CD4-positive, alpha-beta memory T cell (primary cell): ENCODE data around the gene GPR18. TPM values are rescaled to one million over a fixed set of nuclear protein-coding genes. Genes with fewer than 3 reads are reported as not detected.
A peak's percentile ranks its signal among the peaks of the same experiment; 100 is the strongest.
"Not testable (repeated sequence)": the region's sequence is repeated elsewhere in the genome, so short reads cannot be mapped to it uniquely, and the experiment has no call there.

Experiments
- CTCF ChIA-PET: fragments of 350-600 bp; sonication (Branson Sonifier 250); formaldehyde crosslinking; loops from one replicate; lab custom pipeline; 2021; ENCODE audit warnings: inconsistent platforms; ENCODE audit not compliant: partially characterized antibody; lab: Charles Lee
- POLR2A ChIA-PET: fragments of 350-600 bp; sonication (Branson Sonifier 250); formaldehyde crosslinking; loops from one replicate; lab custom pipeline; 2021; ENCODE audit not compliant: partially characterized antibody; lab: Charles Lee
- DNase-seq, 5 donors: peaks; one replicate each; pipeline versions ENCODE4 v3.0.0 to v3.0.0-alpha.2; 2020 to 2022; ENCODE audit warnings: mixed read lengths in 1 of 5
- H3K27ac ChIP-seq: one replicate; pipeline ENCODE4 v1.7.0; 2013; ENCODE audit warnings: low read depth, low read length
- H3K27me3 ChIP-seq: 2 replicates; pipeline ENCODE4 v1.7.0; 2013; ENCODE audit warnings: mild to moderate bottlenecking, low read length, moderate library complexity; ENCODE audit not compliant: insufficient read depth
- H3K36me3 ChIP-seq: 2 replicates; pipeline ENCODE4 v1.7.0; 2013; ENCODE audit warnings: mild to moderate bottlenecking, low read length, moderate library complexity; ENCODE audit not compliant: insufficient read depth
- H3K4me1 ChIP-seq: 2 replicates; pipeline ENCODE4 v1.7.0; 2013; ENCODE audit warnings: mild to moderate bottlenecking, low read length, moderate library complexity; ENCODE audit not compliant: insufficient read depth
- H3K4me3 ChIP-seq, 2 donors: one replicate each; pipeline ENCODE4 v1.7.0; 2013; ENCODE audit warnings: low read length in 2 of 2, mild to moderate bottlenecking in 1 of 2
- H3K9me3 ChIP-seq, 2 donors: one replicate each; pipeline ENCODE4 v1.7.0; 2013; ENCODE audit warnings: low read length in 2 of 2, control low read depth in 1 of 2; ENCODE audit not compliant: control insufficient read depth in 1 of 2
- H3K27ac Mint-ChIP-seq, 7 donors: one replicate each; pipeline ENCODE4 v1.8.0; 2020 to 2021; ENCODE audit warnings: mixed read lengths in 7 of 7, mild to moderate bottlenecking in 6 of 7, inconsistent platforms in 3 of 7, moderate library complexity in 3 of 7
- H3K27me3 Mint-ChIP-seq, 2 donors: one replicate each; pipeline ENCODE4 v1.8.0; 2020 to 2021; ENCODE audit warnings: mixed read lengths in 2 of 2
- H3K36me3 Mint-ChIP-seq, 2 donors: one replicate each; pipeline ENCODE4 v1.8.0; 2020 to 2021; ENCODE audit warnings: mixed read lengths in 2 of 2, inconsistent platforms in 1 of 2, mild to moderate bottlenecking in 1 of 2
- H3K4me1 Mint-ChIP-seq, 4 donors: one replicate each; pipeline ENCODE4 v1.8.0; 2020 to 2021; ENCODE audit warnings: mixed read lengths in 4 of 4, mild to moderate bottlenecking in 1 of 4
- H3K4me3 Mint-ChIP-seq, 8 donors: one replicate each; pipeline ENCODE4 v1.8.0; 2020 to 2021; ENCODE audit warnings: mixed read lengths in 8 of 8, mild to moderate bottlenecking in 7 of 8, moderate library complexity in 6 of 8, inconsistent platforms in 3 of 8
- H3K9me3 Mint-ChIP-seq, 8 donors: one replicate each; pipeline ENCODE4 v1.8.0; 2020 to 2021; ENCODE audit warnings: mixed read lengths in 8 of 8, mild to moderate bottlenecking in 5 of 8, inconsistent platforms in 3 of 8, moderate library complexity in 1 of 8
- intact Hi-C: fragments of 100-400 bp; cut with micrococcal nuclease; formaldehyde crosslinking; loops from one replicate; pipeline ENCODE4 v1.15.1; 2023
- polyA plus RNA-seq, 2 donors: library from polyadenylated mRNA; unstranded; fragments of 300-500 nt; fragmentation: Illumina TruSeq; gene quantifications; one replicate each; pipeline ENCODE4 v1.2.3, GENCODE V29; 2021
- total RNA-seq, 2 experiments: library from RNA; stranded (reverse); gene quantifications; one replicate each; pipeline ENCODE4 v1.2.3, GENCODE V29; 2021

GPR18 gene
- total and polyA plus RNA-seq, 4 experiments from 2014 or later, result 21.5 to 29.5 (median 22.9) TPM

DNA sequence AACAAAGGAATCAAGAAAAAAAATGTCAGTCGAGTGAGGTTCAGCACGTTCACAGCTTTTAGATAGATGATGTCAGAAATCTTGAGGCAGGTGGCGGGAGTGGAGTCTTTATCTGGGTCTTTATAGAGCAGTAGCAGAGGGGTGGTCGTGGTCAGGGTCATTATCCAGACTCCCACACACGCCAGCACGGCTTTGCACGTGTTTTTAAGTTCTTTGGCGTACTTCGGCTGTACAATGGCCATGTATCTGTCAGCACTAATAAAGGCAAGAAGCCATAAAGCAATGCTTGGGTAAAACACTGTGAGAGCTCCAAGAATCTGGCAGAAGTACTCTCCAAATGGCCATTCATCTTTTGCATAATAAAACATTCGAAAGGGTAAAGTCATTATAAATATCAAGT lies 2.9 kb downstream of the GPR18 start:
- peaks cover 55% of the 10 kb centered on the region for H3K4me1 ChIP-seq
- no peaks in the 10 kb centered on the region for H3K27me3 Mint-ChIP-seq
- H3K36me3 ChIP-seq, result peaks cover 11% of the 10 kb centered on the region
- DNase-seq, result no peak
- H3K9me3 ChIP-seq, result no peaks in the 10 kb centered on the region
- no peak overlapping the region for H3K27ac ChIP-seq
- peaks cover 35 to 45% of the 10 kb centered on the region in 2 donors for H3K36me3 Mint-ChIP-seq
- no peak overlapping the region for H3K4me3 ChIP-seq
- ChIA-PET CTCF (interaction anchor here (1.0 to 5.1 kb wide), 9 partner anchors 10 to 182 kb away, joined by 3 to 77 read pairs (median 7); partner anchors contain the start of gene UBAC2), POLR2A (interaction anchor here (0.8 to 4.7 kb wide), 11 partner anchors 10 to 204 kb away, joined by 3 to 152 read pairs (median 4); partner anchors contain the start of gene UBAC2)
- H3K27ac Mint-ChIP-seq, result peak overlapping the region; percentile 5 to 90 (median 80)
- intact Hi-C loops, result loop anchor here (5.0 kb wide), 1 partner anchor 168 kb away; no protein-coding TSS in a partner anchor
- peaks cover 0 to 2% (median 0%) of the 10 kb centered on the region in 8 donors for H3K9me3 Mint-ChIP-seq
- no peaks in the 10 kb centered on the region for H3K27me3 ChIP-seq
- H3K4me1 Mint-ChIP-seq, result peaks cover 49 to 78% (median 59%) of the 10 kb centered on the region in 4 donors
- peak overlapping the region in 7 of 8 donors; percentile 9 to 91 (median 80) for H3K4me3 Mint-ChIP-seq

DNA sequence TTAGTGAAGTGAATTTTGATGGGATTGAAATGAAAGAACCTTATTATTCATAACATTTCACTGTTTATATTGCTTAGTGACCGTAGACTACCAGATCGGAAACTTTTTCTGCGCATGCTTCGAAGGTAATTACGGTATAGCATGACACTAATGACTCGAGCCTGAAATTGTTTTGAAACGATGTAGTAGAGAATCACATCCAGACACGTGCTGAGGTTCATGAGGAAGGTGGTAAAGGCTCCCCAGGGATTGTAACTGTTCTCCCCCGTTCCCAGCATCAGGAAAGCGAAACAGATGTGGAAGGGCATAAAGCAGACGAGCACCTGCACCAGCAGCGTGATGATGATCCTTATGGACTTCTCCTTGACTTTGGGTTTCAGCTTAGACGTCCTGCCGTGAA lies 3.3 kb downstream of the GPR18 start:
- POLR2A ChIA-PET, result interaction anchor here (1.0 to 4.7 kb wide), 8 partner anchors 10 to 73 kb away, joined by 3 to 152 read pairs (median 4); partner anchors contain the start of gene UBAC2
- no peak overlapping the region for H3K27ac ChIP-seq

DNA sequence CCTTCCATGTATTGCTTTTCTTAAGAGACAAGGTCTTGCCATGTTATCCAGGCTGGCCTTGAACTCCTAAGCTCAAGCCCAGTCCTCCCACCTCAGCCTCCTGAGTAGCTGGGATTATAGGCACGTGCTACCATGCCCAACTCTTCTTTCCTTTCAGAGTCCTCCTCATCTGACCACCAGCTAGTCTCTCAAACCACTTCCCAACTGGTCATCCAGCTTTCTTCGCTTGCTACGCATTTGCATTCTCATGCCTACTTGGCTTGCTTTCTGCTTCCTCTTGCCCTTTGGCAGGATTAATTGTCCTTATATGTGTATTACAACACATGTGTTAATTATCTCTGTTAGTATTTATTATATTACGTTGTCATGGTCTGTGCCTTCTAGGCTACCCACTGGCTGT lies 6.3 kb downstream of the GPR18 start:
- Mint-ChIP-seq H3K4me1 (peaks cover 45 to 70% (median 53%) of the 10 kb centered on the region in 4 donors), H3K4me3 (peak overlapping the region in 2 of 8 donors; percentile 30 to 71), H3K27me3 (no peaks in the 10 kb centered on the region), H3K9me3 (no peaks in the 10 kb centered on the region), H3K27ac (peak overlapping the region in 6 of 7 donors; percentile 29 to 86 (median 67)), H3K36me3 (peaks cover 60 to 65% of the 10 kb centered on the region in 2 donors)
- Histone ChIP-seq H3K27me3 (no peaks in the 10 kb centered on the region), H3K36me3 (peaks cover 11% of the 10 kb centered on the region), H3K27ac (no peak overlapping the region), H3K9me3 (no peaks in the 10 kb centered on the region), H3K4me1 (peaks cover 44% of the 10 kb centered on the region), H3K4me3 (no peak overlapping the region)
- POLR2A ChIA-PET, result interaction anchor here (0.7 to 1.2 kb wide), 3 partner anchors 14 to 51 kb away, joined by 3 to 13 read pairs (median 3); partner anchors contain the start of gene UBAC2
- intact Hi-C loops, result no loop called here
- CTCF ChIA-PET, result interaction anchor here (0.9 to 2.1 kb wide), 6 partner anchors 9 to 185 kb away, joined by 3 to 10 read pairs (median 4); partner anchors contain the start of gene UBAC2
- DNase-seq, result no peak

More for the DNA sequence above, 3.3 kb downstream of the GPR18 start:
- peak overlapping the region; percentile 20 to 90 (median 80) for H3K27ac Mint-ChIP-seq
- H3K36me3 Mint-ChIP-seq, result peaks cover 39 to 49% of the 10 kb centered on the region in 2 donors
- intact Hi-C loops, result loop anchor here (5.0 kb wide), 1 partner anchor 168 kb away; no protein-coding TSS in a partner anchor
- no peaks in the 10 kb centered on the region for H3K27me3 ChIP-seq
- no peak overlapping the region for H3K4me3 ChIP-seq
- no peak for DNase-seq
- H3K4me1 ChIP-seq, result peaks cover 55% of the 10 kb centered on the region
- H3K4me3 Mint-ChIP-seq, result peak overlapping the region in 6 of 8 donors; percentile 9 to 91 (median 68)
- H3K9me3 ChIP-seq, result no peaks in the 10 kb centered on the region
- CTCF ChIA-PET, result interaction anchor here (1.0 to 5.1 kb wide), 7 partner anchors 9 to 182 kb away, joined by 3 to 77 read pairs (median 5); partner anchors contain the start of gene UBAC2
- no peaks in the 10 kb centered on the region for H3K27me3 Mint-ChIP-seq
- no peaks in the 10 kb centered on the region for H3K9me3 Mint-ChIP-seq
- peaks cover 49 to 78% (median 59%) of the 10 kb centered on the region in 4 donors for H3K4me1 Mint-ChIP-seq
- H3K36me3 ChIP-seq, result peaks cover 11% of the 10 kb centered on the region

DNA sequence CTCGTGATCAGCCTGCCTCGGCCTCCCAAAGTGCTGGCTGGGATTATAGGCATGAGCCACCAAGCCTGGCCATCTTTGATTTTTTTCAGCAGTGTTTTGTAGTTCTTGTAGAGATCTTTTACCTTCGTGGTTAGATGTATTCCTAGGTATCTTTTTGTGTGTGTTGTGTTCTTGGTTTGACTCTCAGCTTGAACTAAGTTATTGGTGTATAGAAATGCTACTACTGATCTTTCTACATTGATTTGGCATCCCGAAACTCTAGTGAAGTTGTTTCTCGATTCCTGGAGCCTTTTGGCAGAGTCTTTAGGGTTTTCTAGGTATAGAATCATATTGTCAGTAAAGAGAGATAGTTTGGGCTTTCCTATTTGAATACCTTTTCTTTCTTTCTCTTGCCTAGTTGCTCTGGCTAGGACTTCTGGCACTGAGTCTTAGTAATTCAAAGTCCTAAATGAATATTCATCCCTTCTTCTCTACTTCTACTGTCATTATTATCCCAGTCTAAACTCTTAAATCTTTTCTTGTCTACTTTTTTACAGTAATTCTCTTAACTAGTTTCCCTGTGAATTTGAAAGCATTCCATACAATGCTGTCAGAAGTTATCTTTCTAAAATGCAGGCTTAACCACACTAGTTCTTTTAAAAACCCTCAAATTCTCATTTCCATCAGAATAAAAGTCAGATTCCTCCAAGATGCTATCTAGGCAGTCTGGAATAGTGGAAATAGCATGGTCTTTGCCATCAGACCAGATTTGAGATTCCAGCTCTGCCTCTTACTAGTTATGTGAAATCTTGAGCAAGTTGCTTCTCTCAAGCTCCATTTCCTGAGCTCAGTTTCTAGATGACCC lies 7.0 kb downstream of the GPR18 start:
- peaks cover 11% of the 10 kb centered on the region for H3K36me3 ChIP-seq
- intact Hi-C loops, result no loop called here
- no peak for DNase-seq

DNA sequence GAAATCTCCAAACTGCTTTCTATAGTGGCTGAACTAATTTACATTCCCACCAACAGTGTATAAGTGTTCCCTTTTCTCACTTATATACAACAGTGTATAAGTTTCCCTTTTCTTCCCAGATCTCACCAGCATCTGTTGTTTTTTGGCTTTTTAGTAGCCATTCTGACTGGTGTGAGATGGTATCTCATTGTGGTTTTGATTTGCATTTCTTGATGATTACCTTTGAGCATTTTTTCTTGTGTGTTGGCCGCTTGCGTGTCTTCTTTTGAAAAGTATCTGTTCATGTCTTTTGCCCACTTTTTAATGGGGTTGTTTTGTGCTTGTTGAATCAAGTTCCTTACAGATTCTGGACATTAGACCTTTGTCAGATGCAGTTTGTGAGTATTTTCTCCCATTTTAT lies 8.6 kb downstream of the GPR18 start:
- H3K27me3 ChIP-seq, intact Hi-C loops, DNase-seq, H3K9me3 Mint-ChIP-seq, H3K9me3 ChIP-seq, H3K27me3 Mint-ChIP-seq, H3K36me3 ChIP-seq, H3K4me3 ChIP-seq, H3K27ac ChIP-seq: not testable (repeated sequence)
- peak overlapping the region in 2 of 8 donors; percentile 1 to 6 for H3K4me3 Mint-ChIP-seq
- H3K4me1 Mint-ChIP-seq, result peaks cover 30 to 53% (median 39%) of the 10 kb centered on the region in 4 donors
- H3K4me1 ChIP-seq, result peaks cover 21% of the 10 kb centered on the region
- H3K27ac Mint-ChIP-seq, result peak overlapping the region in 5 of 7 donors; percentile 21 to 75 (median 54)
- peaks cover 56 to 61% of the 10 kb centered on the region in 2 donors for H3K36me3 Mint-ChIP-seq
- ChIA-PET POLR2A (interaction anchor here (0.8 to 1.2 kb wide), 2 partner anchors 9 to 47 kb away, joined by 3 read pairs; partner anchors contain the start of gene GPR18), CTCF (interaction anchor here (1.0 kb wide), 1 partner anchor 17 kb away, joined by 3 read pairs; no protein-coding TSS in a partner anchor)

More for the DNA sequence above, 7.0 kb downstream of the GPR18 start:
- Histone ChIP-seq H3K4me3 (no peak overlapping the region), H3K4me1 (peaks cover 37% of the 10 kb centered on the region), H3K27me3 (no peaks in the 10 kb centered on the region), H3K9me3 (no peaks in the 10 kb centered on the region), H3K27ac (no peak overlapping the region)
- no peaks in the 10 kb centered on the region for H3K27me3 Mint-ChIP-seq
- peak overlapping the region in 5 of 8 donors; percentile 9 to 71 (median 36) for H3K4me3 Mint-ChIP-seq
- peak overlapping the region; percentile 63 to 87 (median 77) for H3K27ac Mint-ChIP-seq
- H3K36me3 Mint-ChIP-seq, result peaks cover 63 to 64% of the 10 kb centered on the region in 2 donors
- CTCF ChIA-PET, result interaction anchor here (0.6 to 2.1 kb wide), 7 partner anchors 8 to 186 kb away, joined by 3 to 10 read pairs (median 4); partner anchors contain the start of gene UBAC2
- peaks cover 41 to 64% (median 50%) of the 10 kb centered on the region in 4 donors for H3K4me1 Mint-ChIP-seq
- POLR2A ChIA-PET, result interaction anchor here (0.7 to 1.2 kb wide), 3 partner anchors 13 to 50 kb away, joined by 3 to 13 read pairs (median 3); partner anchors contain the start of gene UBAC2
- H3K9me3 Mint-ChIP-seq, result peaks cover 0 to under 1% (median 0%) of the 10 kb centered on the region in 8 donors

DNA sequence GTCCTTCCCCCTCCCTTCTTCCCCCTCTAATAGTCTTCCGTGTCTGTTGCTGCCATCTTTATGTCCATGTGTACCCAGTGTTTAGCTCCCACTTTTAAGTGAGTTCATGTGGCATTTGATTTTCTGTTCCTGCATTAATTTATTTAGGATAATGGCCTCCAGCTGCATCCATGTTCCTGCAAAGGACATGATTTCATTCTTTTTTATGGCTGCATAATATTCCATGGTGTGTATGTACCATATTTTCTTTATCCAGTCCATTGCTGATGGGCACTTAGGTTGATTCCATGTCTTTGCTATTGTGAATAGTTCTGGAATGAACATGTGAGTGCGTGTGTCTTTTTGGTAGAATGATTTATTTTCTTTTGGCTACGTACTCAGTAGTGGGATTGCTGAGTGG lies 9.0 kb downstream of the GPR18 start:
- H3K9me3 ChIP-seq, H3K36me3 ChIP-seq, H3K4me3 Mint-ChIP-seq, H3K27me3 Mint-ChIP-seq, DNase-seq, POLR2A ChIA-PET, H3K27ac ChIP-seq, intact Hi-C loops, H3K27me3 ChIP-seq, CTCF ChIA-PET, H3K9me3 Mint-ChIP-seq, H3K4me3 ChIP-seq: not testable (repeated sequence)
- H3K4me1 ChIP-seq, result peaks cover 21% of the 10 kb centered on the region
- Mint-ChIP-seq H3K4me1 (peaks cover 30 to 51% (median 38%) of the 10 kb centered on the region in 4 donors), H3K27ac (peak overlapping the region in 1 of 7 donors; percentile 67), H3K36me3 (peaks cover 54 to 62% of the 10 kb centered on the region in 2 donors)
